ENCODE data around the gene COL10A1. TPM values are rescaled to one million over a fixed set of nuclear protein-coding genes. Genes with fewer than 3 reads are reported as not detected.

COL10A1 gene
- total and polyA plus RNA-seq, 2 donors (not counting 3 experiments of a cell fraction or from before 2014, with no cell fraction given), result not detected

DNA sequence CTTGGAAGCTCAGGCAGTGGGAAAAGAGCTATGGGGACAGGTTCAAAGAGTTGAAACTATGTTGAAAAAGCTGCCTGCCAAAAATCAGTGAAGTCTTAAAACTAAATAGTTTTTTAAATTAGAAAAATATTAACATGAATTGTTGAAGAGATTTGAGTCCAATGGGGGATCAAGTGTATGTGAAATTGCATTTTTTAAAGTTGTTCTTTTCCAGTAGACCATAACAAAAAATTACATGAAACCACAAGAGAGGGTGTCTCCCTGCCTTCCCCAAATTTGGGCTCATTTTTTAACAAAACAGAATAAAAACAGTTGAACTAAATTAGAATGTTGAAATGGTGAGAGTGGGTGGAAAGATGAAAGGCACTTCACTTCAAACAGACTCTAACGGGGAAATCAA, 31.5 kb upstream of the COL10A1 start:
- Histone ChIP-seq H3K4me1 (ENCODE audit: control insufficient read depth, extremely low read depth, insufficient read depth, low read length) (no peaks in the 10 kb centered on the region), H3K9me3 (replicated peaks; ENCODE audit: control insufficient read depth, insufficient read depth, low read length) (no peaks in the 10 kb centered on the region), H2AFZ (ENCODE audit: low read depth, low read length) (no peak overlapping the region), H3K79me2 (ENCODE audit: control insufficient read depth, insufficient read depth, low read length) (no peaks in the 10 kb centered on the region), H3K36me3 (ENCODE audit: control insufficient read depth in 2 of 2, extremely low read depth in 1 of 2, insufficient read depth in 2 of 2, low read length in 2 of 2) (no peaks in the 10 kb centered on the region), H4K20me1 (replicated peaks; ENCODE audit: control insufficient read depth, extremely low read depth, insufficient read depth, low read length) (no peaks in the 10 kb centered on the region), H3K4me2 (ENCODE audit: insufficient read depth, low read length) (no peak overlapping the region), H3K9ac (replicated peaks; ENCODE audit: extremely low read depth, insufficient read depth, low read length) (no peak overlapping the region), H3K27me3 (ENCODE audit: control insufficient read depth in 2 of 2, insufficient read depth in 2 of 2, low read length in 2 of 2) (no peaks in the 10 kb centered on the region), H3K4me3 (replicated peaks in 1 of 3; ENCODE audit: insufficient read depth in 1 of 3, low read depth in 1 of 3, low read length in 3 of 3) (no peak overlapping the region), H3K27ac (ENCODE audit: insufficient read depth, low read depth, low read length) (no peak overlapping the region), H3K9me1 (replicated peaks; ENCODE audit: control insufficient read depth, extremely low read depth, insufficient read depth, low read length) (no peaks in the 10 kb centered on the region)
- no peak for DNase-seq (ENCODE audit: low read depth, low spot score)
- no peak for FAIRE-seq
- POLR2A ChIA-PET, result no interaction called here
- CTCF ChIA-PET, result interaction anchor here (1.3 kb wide), 1 partner anchor 61 kb away, joined by 5 read pairs; no protein-coding TSS in a partner anchor
- intact Hi-C loops (cut with micrococcal nuclease) (no loop called here), dilution Hi-C loops (cut with MboI; ENCODE audit: extremely low pct_ligation_motif_present, low sequenced_read_pairs) (no loop called here)
- no TSS peak for BruUV-seq (replicated peaks)
- TF ChIP-seq POLR2A (IDR thresholded peaks at IDR 0.05; ENCODE audit: low read depth, low read length) (no peak), MYC (IDR thresholded peaks at IDR 0.05; ENCODE audit: low read depth, low read length) (no peak), JUN (IDR thresholded peaks at IDR 0.05; ENCODE audit: borderline replicate concordance, insufficient read depth, insufficient read length, low read depth) (no peak), GATA2 (IDR thresholded peaks at IDR 0.05; ENCODE audit: insufficient read depth, insufficient read length, low read depth, low read length) (no peak), EZH2 (IDR thresholded peaks at IDR 0.05; ENCODE audit: borderline replicate concordance, low read depth, low read length, severe bottlenecking) (no peak), FOS (IDR thresholded peaks at IDR 0.05; ENCODE audit: borderline replicate concordance, insufficient read depth, low read length) (no peak), POLR2AphosphoS5 (IDR thresholded peaks at IDR 0.05; ENCODE audit: insufficient read depth, low read depth, low read length) (no peak)
- TF ChIP-seq, protein P1, sequence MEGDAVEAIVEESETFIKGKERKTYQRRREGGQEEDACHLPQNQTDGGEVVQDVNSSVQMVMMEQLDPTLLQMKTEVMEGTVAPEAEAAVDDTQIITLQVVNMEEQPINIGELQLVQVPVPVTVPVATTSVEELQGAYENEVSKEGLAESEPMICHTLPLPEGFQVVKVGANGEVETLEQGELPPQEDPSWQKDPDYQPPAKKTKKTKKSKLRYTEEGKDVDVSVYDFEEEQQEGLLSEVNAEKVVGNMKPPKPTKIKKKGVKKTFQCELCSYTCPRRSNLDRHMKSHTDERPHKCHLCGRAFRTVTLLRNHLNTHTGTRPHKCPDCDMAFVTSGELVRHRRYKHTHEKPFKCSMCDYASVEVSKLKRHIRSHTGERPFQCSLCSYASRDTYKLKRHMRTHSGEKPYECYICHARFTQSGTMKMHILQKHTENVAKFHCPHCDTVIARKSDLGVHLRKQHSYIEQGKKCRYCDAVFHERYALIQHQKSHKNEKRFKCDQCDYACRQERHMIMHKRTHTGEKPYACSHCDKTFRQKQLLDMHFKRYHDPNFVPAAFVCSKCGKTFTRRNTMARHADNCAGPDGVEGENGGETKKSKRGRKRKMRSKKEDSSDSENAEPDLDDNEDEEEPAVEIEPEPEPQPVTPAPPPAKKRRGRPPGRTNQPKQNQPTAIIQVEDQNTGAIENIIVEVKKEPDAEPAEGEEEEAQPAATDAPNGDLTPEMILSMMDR (IDR thresholded peaks at IDR 0.05; ENCODE audit: extremely low read depth in 1 of 2, insufficient read depth in 1 of 2, low read depth in 1 of 2, low read length in 2 of 2), result no peak
- TF ChIP-seq, protein P2, sequence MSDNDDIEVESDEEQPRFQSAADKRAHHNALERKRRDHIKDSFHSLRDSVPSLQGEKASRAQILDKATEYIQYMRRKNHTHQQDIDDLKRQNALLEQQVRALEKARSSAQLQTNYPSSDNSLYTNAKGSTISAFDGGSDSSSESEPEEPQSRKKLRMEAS (IDR thresholded peaks at IDR 0.05; ENCODE audit: insufficient read depth, insufficient read length), result no peak

All from endothelial cell of umbilical vein (primary cell).